DND-41 (cell line): Measurements from ENCODE around the gene TMEM209.

ENCODE experiments used
- ATAC-seq: fragments of 200-7000 bp; cut with Tn5 transposase; 3 replicates; pipeline ENCODE4 v1.9.1; 2021; ENCODE audit warnings: low read depth; ENCODE audit not compliant: insufficient read depth
- DNase-seq: peaks from one replicate; pipeline ENCODE4 v3.0.0-alpha.2; 2020
- H2AFZ ChIP-seq: 2 replicates; pipeline ENCODE4 v1.6.0; 2012; ENCODE audit warnings: low read depth, low read length
- H3K27ac ChIP-seq: 2 replicates; pipeline ENCODE4 v1.5.1; 2012; ENCODE audit warnings: low read length, inconsistent platforms
- H3K27me3 ChIP-seq: fragments of 200-600 bp; sonication (generic); 2 replicates; pipeline ENCODE4 v1.6.0; 2012; ENCODE audit warnings: low read length, mild to moderate bottlenecking, inconsistent platforms; ENCODE audit not compliant: insufficient read depth, poor library complexity
- H3K36me3 ChIP-seq: 2 replicates; pipeline ENCODE4 v1.5.1; 2012; ENCODE audit warnings: low read length, inconsistent platforms; ENCODE audit not compliant: insufficient read depth
- H3K4me1 ChIP-seq: 2 replicates; pipeline ENCODE4 v1.5.1; 2012; ENCODE audit warnings: mild to moderate bottlenecking, low read length; ENCODE audit not compliant: insufficient read depth
- H3K4me2 ChIP-seq: 2 replicates; pipeline ENCODE4 v1.6.0; 2012; ENCODE audit warnings: mild to moderate bottlenecking, moderate library complexity, low read length, inconsistent platforms; ENCODE audit not compliant: insufficient read depth
- H3K4me3 ChIP-seq, 2 experiments: fragments of 200-600 bp in 1 of 2; shearing (Covaris generic) in 1 of 2; 2 replicates each; pipeline ENCODE4 v1.5.1; 2012 to 2016; ENCODE audit warnings: inconsistent platforms in 2 of 2, low read length in 2 of 2, mild to moderate bottlenecking in 2 of 2, low read depth in 1 of 2, moderate library complexity in 1 of 2
- H3K79me2 ChIP-seq: 2 replicates; pipeline ENCODE4 v1.6.0; 2012; ENCODE audit warnings: low read length, inconsistent platforms; ENCODE audit not compliant: insufficient read depth
- H3K9ac ChIP-seq: 2 replicates; pipeline ENCODE4 v1.6.0; 2012; ENCODE audit warnings: low read depth, mild to moderate bottlenecking, inconsistent platforms, low read length, moderate library complexity
- H3K9me3 ChIP-seq: 2 replicates; pipeline ENCODE4 v1.5.1; 2012; ENCODE audit warnings: low read length, moderate library complexity, mild to moderate bottlenecking, inconsistent platforms; ENCODE audit not compliant: insufficient read depth, severe bottlenecking
- H4K20me1 ChIP-seq: 2 replicates; pipeline ENCODE4 v1.6.0; 2012; ENCODE audit warnings: low read length; ENCODE audit not compliant: insufficient read depth
- EZH2 ChIP-seq: IDR thresholded peaks from 3 replicates; pipeline ENCODE4 v1.6.1; 2012; ENCODE audit warnings: borderline replicate concordance, low read depth, mild to moderate bottlenecking, moderate library complexity, low read length, inconsistent platforms; ENCODE audit not compliant: severe bottlenecking
- TF ChIP-seq, protein P1 (sequence below): IDR thresholded peaks from 2 replicates; pipeline ENCODE4 v1.5.1; 2012; ENCODE audit warnings: borderline replicate concordance, low read length, moderate library complexity, mild to moderate bottlenecking; ENCODE audit not compliant: poor library complexity, severe bottlenecking; ENCODE audit errors: extremely low read depth

TMEM209 gene

DNA sequence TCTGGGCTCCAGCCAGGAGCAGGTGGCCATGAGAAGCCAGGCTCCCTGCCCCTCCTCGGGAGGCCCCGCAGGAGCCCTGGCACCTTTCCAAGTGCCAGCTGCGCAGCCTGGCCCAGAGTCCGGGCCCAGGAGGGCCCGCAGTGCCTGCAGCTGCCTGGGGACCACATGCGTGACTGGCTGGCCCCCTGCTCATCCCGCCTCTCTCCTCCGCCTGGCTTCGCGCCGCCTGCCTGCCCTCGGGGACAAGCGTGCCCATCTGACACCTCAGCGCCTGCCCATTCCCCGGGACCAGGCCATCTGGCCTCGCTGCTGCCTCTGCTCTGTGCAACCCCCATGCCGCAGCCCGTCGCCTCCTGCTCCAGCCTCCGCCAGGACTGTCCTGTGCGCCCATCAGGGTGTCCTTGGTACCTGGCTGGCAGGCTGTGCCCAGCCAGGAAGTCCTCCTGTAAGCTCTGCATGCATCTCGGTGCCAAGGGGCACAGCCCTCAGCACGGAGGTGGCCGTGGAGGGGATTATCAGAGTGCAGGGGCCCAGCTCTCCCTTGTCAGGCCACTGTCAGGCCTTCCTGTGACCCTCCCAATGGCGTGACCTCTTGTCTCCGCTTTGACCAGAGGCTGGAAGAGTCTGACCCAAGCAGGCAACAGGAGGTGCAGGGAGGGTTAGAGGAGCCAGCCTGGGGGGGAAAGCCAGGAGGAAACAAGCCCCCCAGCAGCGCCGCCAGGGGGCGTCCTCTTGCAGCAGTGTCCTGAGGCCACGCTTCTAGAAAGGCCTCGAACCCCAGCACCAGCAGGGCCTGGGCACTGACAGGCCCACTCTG lies 50.5 kb downstream of the TMEM209 start:
- Histone ChIP-seq H3K9ac (no peak overlapping the region), H3K4me1 (no peaks in the 10 kb centered on the region), H3K4me3 (no peak overlapping the region), H3K9me3 (no peaks in the 10 kb centered on the region), H3K36me3 (no peaks in the 10 kb centered on the region), H2AFZ (no peak overlapping the region), H3K79me2 (no peaks in the 10 kb centered on the region), H3K27ac (no peak overlapping the region), H4K20me1 (peaks cover 14% of the 10 kb centered on the region), H3K4me2 (no peak overlapping the region), H3K27me3 (no peaks in the 10 kb centered on the region)
- ATAC-seq (peak; percentile 8; the same call in 1 of the 3 replicates), DNase-seq (no peak)
- TF ChIP-seq, protein P1, sequence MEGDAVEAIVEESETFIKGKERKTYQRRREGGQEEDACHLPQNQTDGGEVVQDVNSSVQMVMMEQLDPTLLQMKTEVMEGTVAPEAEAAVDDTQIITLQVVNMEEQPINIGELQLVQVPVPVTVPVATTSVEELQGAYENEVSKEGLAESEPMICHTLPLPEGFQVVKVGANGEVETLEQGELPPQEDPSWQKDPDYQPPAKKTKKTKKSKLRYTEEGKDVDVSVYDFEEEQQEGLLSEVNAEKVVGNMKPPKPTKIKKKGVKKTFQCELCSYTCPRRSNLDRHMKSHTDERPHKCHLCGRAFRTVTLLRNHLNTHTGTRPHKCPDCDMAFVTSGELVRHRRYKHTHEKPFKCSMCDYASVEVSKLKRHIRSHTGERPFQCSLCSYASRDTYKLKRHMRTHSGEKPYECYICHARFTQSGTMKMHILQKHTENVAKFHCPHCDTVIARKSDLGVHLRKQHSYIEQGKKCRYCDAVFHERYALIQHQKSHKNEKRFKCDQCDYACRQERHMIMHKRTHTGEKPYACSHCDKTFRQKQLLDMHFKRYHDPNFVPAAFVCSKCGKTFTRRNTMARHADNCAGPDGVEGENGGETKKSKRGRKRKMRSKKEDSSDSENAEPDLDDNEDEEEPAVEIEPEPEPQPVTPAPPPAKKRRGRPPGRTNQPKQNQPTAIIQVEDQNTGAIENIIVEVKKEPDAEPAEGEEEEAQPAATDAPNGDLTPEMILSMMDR, result peak; percentile 16
- TF ChIP-seq EZH2, result no peak

DNA sequence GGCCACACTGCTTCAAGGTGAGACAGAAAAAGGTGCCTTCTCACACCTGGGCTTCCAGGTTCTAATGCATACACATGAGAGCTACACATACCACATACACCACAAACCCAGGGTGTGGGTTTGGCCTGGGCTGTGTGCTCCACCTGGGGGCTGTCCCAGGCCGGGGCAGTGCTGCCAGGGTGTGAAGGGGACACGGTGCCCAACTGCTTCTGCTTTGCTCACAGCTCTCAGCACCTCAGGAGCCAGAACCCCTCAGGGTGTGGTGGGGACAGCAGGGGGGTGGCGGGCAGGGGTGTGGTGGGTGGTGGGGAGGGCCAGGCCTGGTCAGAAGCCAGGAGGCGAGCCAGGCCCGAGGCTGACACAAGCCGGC lies 51.1 kb downstream of the TMEM209 start:
- no peak for ATAC-seq
- no peak overlapping the region for H3K4me2 ChIP-seq
- H3K4me1 ChIP-seq, result no peaks in the 10 kb centered on the region
- H4K20me1 ChIP-seq, result peaks cover 14% of the 10 kb centered on the region
- H3K36me3 ChIP-seq, result no peaks in the 10 kb centered on the region
- no peak overlapping the region for H3K9ac ChIP-seq
- H3K27me3 ChIP-seq, result no peaks in the 10 kb centered on the region
- no peaks in the 10 kb centered on the region for H3K79me2 ChIP-seq
- TF ChIP-seq EZH2, result no peak
- TF ChIP-seq, protein P1, result no peak
- no peak for DNase-seq
- no peak overlapping the region for H3K27ac ChIP-seq
- H2AFZ ChIP-seq, result no peak overlapping the region
- H3K9me3 ChIP-seq, result no peaks in the 10 kb centered on the region
- no peak overlapping the region for H3K4me3 ChIP-seq

DNA sequence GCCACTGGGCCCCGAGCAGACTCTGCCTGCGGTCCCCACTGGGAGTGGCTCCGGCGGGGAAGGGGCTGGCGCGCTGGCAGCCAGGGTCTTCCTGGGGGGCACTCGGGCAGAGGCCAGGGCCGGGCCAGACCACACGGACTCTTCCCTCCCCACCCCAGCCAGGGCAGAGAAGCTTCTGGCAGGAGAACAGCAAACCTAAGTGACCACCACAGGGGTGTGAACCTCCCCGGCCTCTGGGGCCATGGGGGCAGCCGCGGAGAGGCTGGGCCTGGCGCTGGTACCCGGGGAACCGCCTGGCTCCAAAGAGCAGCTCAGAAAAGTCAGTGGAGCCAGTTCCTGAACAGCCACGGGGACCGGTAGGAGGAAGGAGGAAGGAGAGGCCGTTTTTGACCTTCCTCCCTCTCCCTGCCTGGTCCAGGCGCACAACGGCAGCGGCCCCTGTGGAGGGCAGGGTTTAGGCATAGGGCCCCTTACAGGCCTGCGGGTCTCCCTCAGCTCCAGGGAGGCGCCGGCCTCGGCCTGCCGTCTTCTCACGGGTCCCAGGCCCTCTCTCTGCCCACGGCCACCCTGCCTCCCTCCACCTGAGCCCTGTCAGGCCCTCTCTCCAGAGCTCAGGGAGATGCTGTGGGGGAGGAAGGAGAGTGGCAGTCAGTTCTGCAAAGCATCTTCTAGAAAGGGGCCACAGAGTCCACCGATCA lies 51.8 kb downstream of the TMEM209 start:
- H3K27me3 ChIP-seq, result no peaks in the 10 kb centered on the region
- no peaks in the 10 kb centered on the region for H3K4me1 ChIP-seq
- peaks cover 14% of the 10 kb centered on the region for H4K20me1 ChIP-seq
- H3K79me2 ChIP-seq, result no peaks in the 10 kb centered on the region
- no peak overlapping the region for H2AFZ ChIP-seq
- no peak for DNase-seq
- H3K27ac ChIP-seq, result no peak overlapping the region
- no peak for ATAC-seq
- H3K36me3 ChIP-seq, result no peaks in the 10 kb centered on the region
- H3K4me3 ChIP-seq, result no peak overlapping the region
- no peak overlapping the region for H3K4me2 ChIP-seq
- no peak for TF ChIP-seq EZH2
- TF ChIP-seq, protein P1, result no peak
- no peak overlapping the region for H3K9ac ChIP-seq
- H3K9me3 ChIP-seq, result no peaks in the 10 kb centered on the region
